Prostate gland (tissue), 2 donors: ENCODE results near the gene AVPR2.

Experiments used
- POLR2A ChIP-seq: fragments of 450-650 bp; IDR thresholded peaks from one replicate; pipeline ENCODE4 v1.6.1; 2016; ENCODE audit warnings: antibody characterized with exemption, mild to moderate bottlenecking
- POLR2AphosphoS5 ChIP-seq: sonication (generic); formaldehyde crosslinking; IDR thresholded peaks from one replicate; pipeline ENCODE4 v1.6.1; 2017; ENCODE audit warnings: antibody characterized with exemption
- TF ChIP-seq, protein P1 (sequence below), 4 experiments: fragments of 200-600 bp in 2 of 4; fragments of 450-650 bp in 2 of 4; sonication (generic) in 2 of 4; IDR thresholded peaks; 1 replicate in 3 of 4; 2 replicates in 1 of 4; pipeline ENCODE4 v1.5.1; 2016 to 2019; ENCODE audit warnings: antibody characterized with exemption in 4 of 4, mild to moderate bottlenecking in 2 of 4, moderate library complexity in 2 of 4

DNA sequence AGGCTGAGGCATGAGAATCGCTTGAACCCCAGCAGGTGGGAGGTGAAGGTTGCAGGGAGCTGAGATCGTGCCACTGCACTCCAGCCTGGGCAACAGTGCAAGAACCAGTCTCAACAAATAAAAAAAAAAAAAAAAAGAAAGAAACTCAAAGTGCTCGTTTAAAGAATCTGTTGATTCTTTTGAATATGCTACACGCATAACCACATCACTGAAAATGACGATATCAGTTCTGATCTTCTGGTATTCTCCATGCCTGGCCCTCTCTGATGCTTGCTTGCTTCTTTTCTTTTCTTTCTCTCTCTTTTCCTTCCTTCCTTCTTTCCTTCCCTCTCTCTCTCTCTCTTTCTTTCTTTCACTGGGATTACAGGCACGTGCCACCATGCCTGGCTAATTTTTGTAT lies 7.3 kb downstream of the AVPR2 start:
- TF ChIP-seq, protein P1, sequence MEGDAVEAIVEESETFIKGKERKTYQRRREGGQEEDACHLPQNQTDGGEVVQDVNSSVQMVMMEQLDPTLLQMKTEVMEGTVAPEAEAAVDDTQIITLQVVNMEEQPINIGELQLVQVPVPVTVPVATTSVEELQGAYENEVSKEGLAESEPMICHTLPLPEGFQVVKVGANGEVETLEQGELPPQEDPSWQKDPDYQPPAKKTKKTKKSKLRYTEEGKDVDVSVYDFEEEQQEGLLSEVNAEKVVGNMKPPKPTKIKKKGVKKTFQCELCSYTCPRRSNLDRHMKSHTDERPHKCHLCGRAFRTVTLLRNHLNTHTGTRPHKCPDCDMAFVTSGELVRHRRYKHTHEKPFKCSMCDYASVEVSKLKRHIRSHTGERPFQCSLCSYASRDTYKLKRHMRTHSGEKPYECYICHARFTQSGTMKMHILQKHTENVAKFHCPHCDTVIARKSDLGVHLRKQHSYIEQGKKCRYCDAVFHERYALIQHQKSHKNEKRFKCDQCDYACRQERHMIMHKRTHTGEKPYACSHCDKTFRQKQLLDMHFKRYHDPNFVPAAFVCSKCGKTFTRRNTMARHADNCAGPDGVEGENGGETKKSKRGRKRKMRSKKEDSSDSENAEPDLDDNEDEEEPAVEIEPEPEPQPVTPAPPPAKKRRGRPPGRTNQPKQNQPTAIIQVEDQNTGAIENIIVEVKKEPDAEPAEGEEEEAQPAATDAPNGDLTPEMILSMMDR (IDR thresholded peaks at IDR 0.05) = no peak
- TF ChIP-seq POLR2A (no peak), POLR2AphosphoS5 (no peak)
